GM12873 (cell line): ENCODE measurements around the gene MBD5.

Experiments
- TF ChIP-seq, protein P1 (sequence below): IDR thresholded peaks from 2 replicates; pipeline ENCODE4 v1.5.1; 2012; ENCODE audit warnings: low read depth, mild to moderate bottlenecking, moderate library complexity, low read length, control low read depth; ENCODE audit not compliant: insufficient read depth; ENCODE audit errors: missing control alignments

Gene MBD5

DNA sequence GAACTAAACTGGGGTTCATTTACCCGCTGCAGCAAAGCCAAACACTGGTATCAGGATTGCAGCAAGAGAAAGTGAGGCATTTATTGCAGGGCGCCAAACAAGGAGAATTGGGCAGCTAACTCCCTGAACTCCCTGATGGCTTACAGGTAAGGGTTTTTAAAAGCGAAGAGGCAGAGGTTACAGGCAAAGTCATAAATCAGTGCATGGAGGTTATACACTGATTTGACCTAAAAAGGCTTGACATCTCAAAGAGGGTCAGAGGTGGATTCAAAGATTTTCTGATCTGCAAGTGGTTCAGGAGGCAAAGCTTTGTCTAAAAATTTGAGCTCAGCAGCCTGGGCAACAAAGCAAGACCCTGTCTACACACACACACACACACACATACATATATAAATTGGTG lies 520.9 kb downstream of the MBD5 start:
- TF ChIP-seq, protein P1, sequence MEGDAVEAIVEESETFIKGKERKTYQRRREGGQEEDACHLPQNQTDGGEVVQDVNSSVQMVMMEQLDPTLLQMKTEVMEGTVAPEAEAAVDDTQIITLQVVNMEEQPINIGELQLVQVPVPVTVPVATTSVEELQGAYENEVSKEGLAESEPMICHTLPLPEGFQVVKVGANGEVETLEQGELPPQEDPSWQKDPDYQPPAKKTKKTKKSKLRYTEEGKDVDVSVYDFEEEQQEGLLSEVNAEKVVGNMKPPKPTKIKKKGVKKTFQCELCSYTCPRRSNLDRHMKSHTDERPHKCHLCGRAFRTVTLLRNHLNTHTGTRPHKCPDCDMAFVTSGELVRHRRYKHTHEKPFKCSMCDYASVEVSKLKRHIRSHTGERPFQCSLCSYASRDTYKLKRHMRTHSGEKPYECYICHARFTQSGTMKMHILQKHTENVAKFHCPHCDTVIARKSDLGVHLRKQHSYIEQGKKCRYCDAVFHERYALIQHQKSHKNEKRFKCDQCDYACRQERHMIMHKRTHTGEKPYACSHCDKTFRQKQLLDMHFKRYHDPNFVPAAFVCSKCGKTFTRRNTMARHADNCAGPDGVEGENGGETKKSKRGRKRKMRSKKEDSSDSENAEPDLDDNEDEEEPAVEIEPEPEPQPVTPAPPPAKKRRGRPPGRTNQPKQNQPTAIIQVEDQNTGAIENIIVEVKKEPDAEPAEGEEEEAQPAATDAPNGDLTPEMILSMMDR = no peak

DNA sequence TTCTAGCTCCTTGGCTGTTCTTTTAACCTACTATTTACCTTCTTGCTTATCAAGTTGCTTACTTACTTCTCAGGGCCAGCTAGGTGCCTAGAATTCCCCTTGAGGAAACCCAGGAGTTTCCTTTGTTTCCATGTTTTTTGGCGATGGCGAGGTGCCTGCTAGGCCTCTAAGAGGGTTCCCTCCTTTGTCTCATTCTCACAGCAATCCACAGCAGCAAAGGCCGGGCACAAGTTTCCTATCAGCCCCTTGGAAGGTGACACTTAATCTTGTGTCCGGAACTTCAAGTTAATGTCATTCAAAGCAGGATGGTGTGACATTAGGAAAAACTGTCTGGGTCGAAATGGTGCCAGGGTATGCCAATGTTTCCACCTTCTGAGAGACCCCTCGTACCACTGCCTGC lies 521.7 kb downstream of the MBD5 start:
- TF ChIP-seq, protein P1 = no peak

DNA sequence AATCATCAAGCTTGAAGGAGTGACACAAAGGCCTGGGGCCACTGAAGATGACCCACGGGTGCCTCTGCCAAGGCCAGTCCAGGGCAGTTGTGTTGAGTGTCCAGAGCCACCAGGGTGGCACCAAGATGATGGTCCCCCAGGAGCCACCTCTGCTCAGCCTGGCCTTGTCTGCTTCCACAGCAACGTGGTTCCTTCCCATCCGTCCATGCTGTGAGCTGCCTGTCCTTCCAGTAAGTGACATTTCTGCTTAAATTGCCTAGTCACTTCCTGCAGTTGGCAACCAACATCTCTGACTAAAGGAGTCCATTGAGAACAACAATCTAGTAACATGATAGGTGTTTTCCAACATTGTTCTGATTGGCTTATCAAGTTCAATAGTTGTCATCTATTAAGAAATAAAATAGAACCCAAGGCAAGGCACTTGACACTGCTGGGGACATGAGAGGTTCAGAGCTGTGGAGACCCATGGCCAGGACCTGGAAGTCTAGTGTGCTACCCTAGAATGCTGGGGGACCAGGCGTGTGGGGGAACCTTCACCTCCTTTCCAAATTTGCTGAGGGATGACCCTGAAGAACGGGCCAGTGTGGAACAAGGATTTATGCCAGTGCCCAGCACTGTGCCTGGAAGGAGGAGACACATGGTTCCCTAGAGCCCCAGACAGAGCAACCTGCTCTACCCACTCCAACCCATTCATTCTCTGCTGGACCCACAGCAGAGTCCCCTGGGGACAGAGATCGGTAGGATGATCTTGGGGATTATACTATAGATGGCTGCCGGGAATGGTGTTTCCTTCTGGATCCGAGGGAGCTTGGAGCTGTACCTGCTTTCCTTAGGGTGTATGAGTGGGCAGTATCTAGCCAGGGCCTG lies 524.7 kb downstream of the MBD5 start:
- TF ChIP-seq, protein P1 = no peak

DNA sequence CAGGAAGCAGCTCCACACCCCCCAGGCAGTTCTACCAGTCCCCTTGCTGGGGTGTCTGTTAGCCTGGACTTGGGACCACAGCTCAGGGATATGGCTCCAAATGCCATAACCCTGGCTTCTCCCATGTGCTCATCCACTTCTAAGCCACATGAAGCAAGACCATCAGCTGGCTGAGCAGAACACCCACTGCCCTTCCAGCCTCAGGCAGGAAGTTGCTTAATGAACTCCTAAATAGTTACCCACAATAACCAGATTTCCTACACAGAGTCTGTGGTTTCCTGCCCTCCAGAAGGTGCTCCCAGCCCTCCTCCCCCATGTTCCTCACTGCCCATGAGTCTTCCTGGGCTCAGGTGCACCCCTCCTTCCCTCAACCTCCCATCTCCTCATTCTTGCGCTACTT lies 525.4 kb downstream of the MBD5 start:
- TF ChIP-seq, protein P1 = no peak

DNA sequence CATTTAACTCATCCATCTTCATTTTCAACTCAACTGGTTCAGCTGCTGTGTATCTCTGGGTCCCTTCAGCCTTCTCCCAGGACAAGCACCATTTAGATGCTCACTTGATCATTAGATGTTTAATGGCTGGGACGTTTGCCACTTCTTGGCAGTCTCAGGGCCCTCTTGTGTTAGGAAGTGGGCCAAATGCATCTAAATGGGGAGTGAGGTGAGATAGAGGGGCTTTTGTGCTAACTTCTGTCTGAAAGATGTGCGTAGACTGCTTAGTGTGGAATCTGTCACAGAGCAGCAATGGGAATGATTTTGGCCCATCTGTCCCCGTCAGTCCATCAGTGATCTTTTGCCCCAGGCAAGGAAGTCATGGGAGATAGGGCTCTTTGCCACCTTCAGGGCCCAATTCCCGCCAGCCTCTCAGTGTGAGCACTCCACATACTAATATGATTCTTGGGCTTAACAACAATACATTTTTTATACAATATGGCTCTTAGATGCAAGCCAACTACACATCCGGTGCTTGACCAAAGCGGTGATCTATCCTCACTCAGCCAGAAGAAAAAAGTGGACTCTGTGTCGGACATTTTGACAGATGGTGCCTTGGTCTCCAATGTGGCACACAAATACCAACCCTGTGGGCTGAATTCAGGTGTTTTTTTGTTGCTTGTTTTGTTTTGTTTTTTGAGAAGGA lies 528.0 kb downstream of the MBD5 start:
- TF ChIP-seq, protein P1 = no peak

- TF ChIP-seq, protein P1 = no peak
These were observed 531.9 kb downstream of the MBD5 start for GRCh38 chr2:148552675-148553331.

- TF ChIP-seq, protein P1 = no peak
These were observed 532.5 kb downstream of the MBD5 start for GRCh38 chr2:148553332-148553887.
